HG03196 (cell line): ENCODE data around the gene OR6M1.

Experiments used
- ATAC-seq: cut with Tn5 transposase; IDR thresholded peaks from one replicate; pipeline ENCODE4 v1.9.1; 2021; ENCODE audit not compliant: unreplicated experiment

OR6M1 gene

DNA sequence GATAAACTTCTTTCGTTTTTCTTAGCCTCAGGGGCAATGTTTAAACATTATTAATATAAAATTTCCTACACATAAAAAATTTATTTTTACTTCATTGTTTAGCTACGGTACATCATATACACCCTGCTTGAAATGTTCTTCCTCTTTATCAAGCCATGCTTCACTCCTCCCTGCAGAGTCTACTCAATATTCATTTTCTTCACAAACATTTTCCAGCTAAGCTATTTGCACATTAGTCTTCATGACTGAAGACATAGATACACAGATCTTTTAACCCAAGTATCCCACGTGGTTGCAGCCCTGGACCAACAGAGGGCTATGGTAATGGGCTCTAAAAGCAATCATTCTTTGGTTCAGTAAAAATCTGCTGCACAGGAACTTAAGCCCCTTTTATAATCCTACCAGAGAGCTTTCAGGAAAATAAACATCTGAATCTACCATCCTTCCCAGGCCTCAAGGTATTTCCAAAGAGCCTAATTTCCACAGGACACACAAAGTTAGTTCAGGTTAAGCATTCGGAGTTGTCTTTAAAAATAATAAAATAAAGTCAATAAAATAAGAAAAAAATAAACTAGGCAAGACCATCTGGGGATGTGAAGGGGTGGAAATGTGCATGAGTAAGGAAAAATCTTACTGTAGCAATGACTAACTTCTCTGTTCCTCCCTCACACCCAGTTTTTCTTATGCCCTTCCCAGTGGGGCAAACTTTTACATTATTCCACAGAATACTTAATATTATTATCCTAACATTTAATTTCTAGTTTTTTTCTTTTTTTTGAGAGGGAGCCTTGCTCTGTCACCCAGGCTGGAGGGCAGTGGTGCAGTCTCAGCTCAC, 30.2 kb downstream of the OR6M1 start:
- no peak for ATAC-seq

DNA sequence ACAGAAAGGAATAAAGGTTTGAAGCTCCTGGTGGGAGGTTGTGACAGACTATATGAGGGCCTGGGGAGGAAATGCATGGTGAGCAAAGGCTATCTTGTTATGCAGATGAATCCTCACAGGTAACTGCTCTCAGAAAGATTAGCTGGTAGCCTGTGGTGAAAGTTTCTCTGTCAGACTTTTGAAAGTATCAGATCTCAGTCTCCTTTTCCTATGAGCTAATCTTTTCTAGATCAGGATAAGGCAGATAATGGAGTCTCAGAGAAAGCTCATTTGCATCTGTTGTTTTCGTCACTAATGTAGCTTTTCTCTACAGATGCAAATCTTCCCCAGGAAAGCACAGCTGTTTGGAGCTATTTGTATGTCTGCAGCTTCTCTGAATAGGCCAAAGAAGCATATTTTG, 30.9 kb downstream of the OR6M1 start:
- ATAC-seq = no peak

DNA sequence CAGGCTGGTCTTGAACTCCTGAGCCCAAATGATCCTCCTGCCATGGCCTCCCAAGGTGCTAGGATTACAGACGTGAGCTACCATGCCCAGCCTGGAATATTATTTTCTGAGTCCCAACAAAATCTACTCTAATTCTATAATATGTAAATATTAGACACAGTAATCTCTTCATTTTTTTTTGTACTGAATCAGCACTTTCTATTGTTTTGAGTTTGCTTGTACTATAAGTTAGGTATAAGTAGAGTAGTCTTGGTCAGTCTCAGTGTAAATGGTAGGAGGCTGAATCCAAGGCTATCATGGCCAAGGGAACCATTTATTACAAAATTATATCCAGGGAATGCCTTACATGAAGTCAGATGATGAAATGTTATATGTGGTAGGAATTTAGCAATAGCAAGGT, 32.2 kb downstream of the OR6M1 start:
- no peak for ATAC-seq

DNA sequence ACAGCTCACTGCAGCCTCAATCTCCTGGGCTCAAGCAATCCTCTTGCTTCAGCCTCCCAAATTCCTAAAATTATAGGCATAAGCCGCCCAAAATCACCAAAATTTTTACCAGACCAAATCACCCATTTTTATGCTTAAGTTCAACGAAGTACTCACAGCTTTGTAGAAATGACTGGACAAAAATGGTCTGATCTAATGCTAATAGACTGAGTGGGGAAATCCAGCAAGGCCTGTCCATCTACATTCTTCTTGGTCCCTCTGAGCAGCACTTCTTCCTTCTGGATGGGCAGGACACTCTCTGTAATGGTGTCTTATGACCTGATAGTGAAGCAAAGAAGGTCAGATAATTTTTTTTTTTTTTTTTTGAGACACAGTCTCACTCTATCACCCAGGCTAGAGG, 33.1 kb downstream of the OR6M1 start:
- ATAC-seq = no peak

DNA sequence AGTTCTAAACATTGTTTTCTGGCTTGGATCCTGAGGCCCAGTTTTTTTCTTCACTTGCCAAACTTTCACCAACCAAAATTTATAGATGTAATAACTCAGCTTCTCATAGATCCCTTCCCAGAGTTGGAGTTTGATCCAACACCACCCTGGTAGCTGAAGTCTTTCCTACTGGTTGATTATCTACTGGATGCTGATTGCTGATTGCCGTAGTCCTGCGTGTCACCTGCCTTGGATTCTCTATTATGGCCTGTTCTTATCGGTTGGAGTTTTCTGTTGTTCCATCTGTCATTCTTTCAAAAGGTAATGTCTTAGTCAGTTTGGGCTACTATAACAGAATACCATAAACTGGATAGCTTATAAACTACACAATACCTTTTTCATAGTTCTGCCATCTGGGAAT, 34.5 kb downstream of the OR6M1 start:
- no peak for ATAC-seq

DNA sequence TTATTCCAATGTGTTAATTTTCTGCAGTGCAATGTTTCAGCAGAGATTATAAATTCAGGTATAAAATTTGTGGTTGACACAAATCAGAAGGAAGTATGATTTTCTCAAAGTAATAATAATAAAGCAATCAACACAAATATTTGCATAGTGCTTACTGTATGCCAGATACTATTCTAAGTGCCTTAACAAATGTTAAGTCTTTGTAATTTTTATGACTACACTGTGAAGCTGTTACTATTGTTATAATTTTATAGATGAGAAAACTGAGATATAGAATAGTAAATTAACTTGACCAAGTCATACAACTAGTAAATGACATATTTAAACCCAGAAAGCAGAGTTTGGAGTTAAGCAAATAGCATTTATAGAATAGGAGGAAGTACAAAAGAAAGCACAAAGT, 35.4 kb downstream of the OR6M1 start:
- ATAC-seq = no peak

DNA sequence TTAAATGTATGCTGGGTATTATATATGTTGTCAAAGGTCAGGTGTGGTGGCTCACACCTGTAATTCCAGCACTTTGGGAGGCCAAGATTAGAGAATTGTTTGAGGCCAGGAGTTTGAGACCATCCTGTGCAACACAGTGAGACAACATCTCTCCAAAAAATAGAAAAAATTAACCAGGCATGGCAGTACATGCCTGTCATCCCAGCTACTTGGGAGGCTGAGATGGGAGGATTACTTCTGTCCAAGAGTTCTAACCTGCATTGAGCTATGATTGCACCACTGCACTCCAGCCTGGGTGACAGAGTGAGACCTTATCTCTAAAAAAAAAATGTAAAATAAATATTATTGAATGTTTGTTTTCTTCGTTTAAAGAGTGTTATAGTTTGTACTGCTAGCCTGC, 40.5 kb downstream of the OR6M1 start:
- ATAC-seq = no peak

DNA sequence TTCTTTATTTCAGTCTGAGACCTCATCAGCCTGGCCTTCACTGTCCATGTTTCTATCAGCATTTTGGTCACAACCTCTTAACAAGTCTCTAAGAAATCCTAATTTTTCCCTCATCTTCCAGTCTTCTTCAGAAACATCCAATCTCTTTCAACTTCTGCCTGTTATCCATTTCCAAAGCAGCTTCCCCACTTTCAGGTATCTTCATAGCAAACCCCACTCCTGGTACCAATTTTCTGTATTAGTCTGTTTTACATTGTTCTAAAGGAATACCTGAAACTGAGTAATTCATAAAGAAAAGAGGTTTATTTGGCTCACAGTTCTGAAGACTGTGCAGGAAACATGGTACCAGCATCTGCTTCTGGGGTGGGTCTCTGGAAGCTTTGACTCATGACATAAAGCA, 43.7 kb downstream of the OR6M1 start:
- ATAC-seq = no peak

DNA sequence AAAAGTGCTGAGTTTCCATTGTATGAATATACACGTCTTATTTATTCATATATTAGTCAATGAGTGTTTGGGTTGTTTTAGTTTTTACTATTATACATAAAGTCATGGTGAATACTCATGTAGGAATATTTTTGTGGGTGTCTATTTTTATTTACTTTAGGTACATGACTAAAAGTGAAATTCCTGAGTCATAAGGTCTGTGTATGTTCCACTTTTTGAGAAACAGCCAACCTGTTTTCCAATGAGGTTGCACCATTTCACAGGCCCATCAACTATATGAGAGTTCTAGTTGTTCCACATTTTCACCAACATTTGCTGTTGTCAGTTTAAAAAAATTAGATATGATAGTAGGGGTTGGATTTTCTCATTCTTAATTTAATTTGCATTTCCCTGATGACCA, 45.3 kb downstream of the OR6M1 start:
- ATAC-seq = peak; percentile 81

DNA sequence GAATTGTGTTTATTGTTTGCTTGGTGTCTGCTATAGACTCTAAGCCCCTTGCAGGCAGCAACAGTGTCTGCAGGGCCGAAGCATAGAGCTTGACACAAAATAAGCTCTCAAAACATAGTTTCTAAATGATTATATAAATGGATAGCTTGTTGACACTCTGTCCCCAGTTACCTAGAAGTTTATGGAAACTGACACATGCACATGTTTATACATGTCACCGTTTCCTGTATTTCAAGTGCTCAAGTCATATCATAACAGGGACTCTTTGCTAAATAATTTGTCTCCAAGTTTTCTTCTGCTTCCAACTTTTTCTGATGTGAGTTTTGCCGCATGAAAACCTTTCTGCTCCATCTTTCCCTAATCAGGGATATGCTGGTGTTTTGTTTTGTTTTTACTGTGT, 48.2 kb downstream of the OR6M1 start:
- ATAC-seq = no peak

DNA sequence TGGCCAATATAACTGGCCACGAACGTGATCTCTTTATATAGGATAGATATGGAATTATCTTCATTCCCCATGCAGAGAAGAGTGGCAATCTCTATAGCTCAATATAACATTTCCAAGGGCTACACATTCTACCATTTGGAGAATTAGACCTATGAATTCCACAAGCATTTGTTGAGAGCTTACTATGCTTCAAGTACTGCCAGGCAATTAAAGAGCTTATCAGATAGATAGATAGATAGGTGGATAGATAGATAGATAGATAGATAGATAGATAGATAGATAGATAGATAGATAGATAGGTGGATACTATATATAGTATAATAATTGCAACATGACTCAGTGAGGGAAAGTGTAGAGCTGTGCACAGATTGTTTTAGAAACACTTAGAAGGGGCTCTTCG, 50.3 kb downstream of the OR6M1 start:
- no peak for ATAC-seq
